ENCODE data around the gene GRXCR1.

GRCh38 chr4:43071069-43071468 lies 178.6 kb downstream of the GRXCR1 start:
- TF ChIP-seq CTCF (IDR thresholded peaks at IDR 0.05; ENCODE audit: low read depth, low read length), result no peak
- TF ChIP-seq EZH2phosphoT487 (IDR thresholded peaks at IDR 0.05; ENCODE audit: low read depth), result no peak
